BE2C (cell line): ENCODE data around the gene RLN3.
"Not testable (repeated sequence)": the region's sequence is repeated elsewhere in the genome, so short reads cannot be mapped to it uniquely, and the experiment has no call there.

Experiments used
- DNase-seq: peaks from one replicate; pipeline ENCODE4 v3.0.0-alpha.2; 2020
- H3K27me3 ChIP-seq: fragments of 250-450 bp; sonication (Bioruptor Pico); 2 replicates; pipeline ENCODE4 v1.5.1; 2020; ENCODE audit warnings: mild to moderate bottlenecking
- H3K36me3 ChIP-seq: fragments of 250-450 bp; sonication (Bioruptor Pico); 2 replicates; pipeline ENCODE4 v1.5.1; 2020; ENCODE audit warnings: mild to moderate bottlenecking
- H3K4me1 ChIP-seq: fragments of 250-450 bp; sonication (Bioruptor Pico); 2 replicates; pipeline ENCODE4 v1.5.1; 2020
- H3K4me3 ChIP-seq: 2 replicates; pipeline ENCODE4 v1.5.1; 2011; ENCODE audit warnings: low read depth, low read length
- H3K9me3 ChIP-seq: fragments of 250-450 bp; sonication (Bioruptor Pico); 2 replicates; pipeline ENCODE4 v1.5.1; 2020
- TF ChIP-seq, protein P1 (sequence below): IDR thresholded peaks from 2 replicates; pipeline ENCODE4 v1.5.1; 2012; ENCODE audit warnings: mild to moderate bottlenecking, low read depth, low read length

The RLN3 gene

DNA sequence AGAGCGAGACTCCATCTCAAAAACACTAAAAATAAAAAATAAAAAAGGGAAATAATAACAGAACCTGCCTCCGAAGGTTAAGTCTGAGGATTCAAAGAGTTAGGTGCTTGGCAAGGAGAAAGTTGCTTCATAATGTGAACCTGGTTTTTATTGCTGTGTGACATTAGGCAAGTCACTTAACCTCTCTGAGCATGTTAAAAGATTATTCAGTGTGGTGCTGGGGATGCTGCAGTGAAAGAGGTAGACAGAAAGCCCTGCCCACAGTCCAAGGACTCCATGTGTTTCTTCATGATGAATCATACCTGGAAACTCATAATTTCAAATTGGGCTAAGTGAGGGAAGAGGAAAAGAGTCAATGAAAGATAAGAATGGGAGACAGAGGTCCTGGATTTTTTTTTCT, 6.0 kb downstream of the RLN3 start:
- TF ChIP-seq, protein P1, sequence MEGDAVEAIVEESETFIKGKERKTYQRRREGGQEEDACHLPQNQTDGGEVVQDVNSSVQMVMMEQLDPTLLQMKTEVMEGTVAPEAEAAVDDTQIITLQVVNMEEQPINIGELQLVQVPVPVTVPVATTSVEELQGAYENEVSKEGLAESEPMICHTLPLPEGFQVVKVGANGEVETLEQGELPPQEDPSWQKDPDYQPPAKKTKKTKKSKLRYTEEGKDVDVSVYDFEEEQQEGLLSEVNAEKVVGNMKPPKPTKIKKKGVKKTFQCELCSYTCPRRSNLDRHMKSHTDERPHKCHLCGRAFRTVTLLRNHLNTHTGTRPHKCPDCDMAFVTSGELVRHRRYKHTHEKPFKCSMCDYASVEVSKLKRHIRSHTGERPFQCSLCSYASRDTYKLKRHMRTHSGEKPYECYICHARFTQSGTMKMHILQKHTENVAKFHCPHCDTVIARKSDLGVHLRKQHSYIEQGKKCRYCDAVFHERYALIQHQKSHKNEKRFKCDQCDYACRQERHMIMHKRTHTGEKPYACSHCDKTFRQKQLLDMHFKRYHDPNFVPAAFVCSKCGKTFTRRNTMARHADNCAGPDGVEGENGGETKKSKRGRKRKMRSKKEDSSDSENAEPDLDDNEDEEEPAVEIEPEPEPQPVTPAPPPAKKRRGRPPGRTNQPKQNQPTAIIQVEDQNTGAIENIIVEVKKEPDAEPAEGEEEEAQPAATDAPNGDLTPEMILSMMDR: no peak
- H3K4me3 ChIP-seq: no peak overlapping the region
- no peaks in the 10 kb centered on the region for H3K4me1 ChIP-seq
- no peaks in the 10 kb centered on the region for H3K9me3 ChIP-seq
- no peaks in the 10 kb centered on the region for H3K36me3 ChIP-seq
- no peaks in the 10 kb centered on the region for H3K27me3 ChIP-seq
- no peak for DNase-seq

- H3K27me3 ChIP-seq, H3K4me1 ChIP-seq, H3K9me3 ChIP-seq, H3K36me3 ChIP-seq, DNase-seq, H3K4me3 ChIP-seq: not testable (repeated sequence)
- TF ChIP-seq, protein P1: 0 out of 2 replicates have a peak, but pooled peaks have one; percentile 6
Observed at GRCh38 chr19:14035159-14035558, 7.2 kb downstream of the RLN3 start.

DNA sequence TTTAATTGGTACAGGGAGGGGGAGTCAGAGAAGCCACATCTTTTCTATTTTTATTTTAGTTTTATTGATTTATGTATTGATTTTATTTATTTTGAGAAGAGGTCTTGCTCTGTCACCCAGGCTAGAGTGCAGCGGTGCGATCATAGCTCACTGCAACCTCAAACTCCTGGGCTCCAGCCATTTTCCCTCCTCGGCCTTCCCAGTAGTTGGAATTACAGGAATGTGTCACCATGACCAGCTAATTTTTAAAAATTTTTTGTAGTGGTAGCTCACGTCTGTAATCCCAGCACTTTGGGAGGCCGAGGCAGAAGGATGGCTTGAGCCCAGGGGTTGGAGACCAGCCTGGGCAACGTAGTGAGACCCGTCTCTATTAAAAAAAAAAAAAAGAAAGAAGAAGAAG, 7.8 kb downstream of the RLN3 start:
- Histone ChIP-seq H3K4me3 (no peak overlapping the region), H3K9me3 (no peaks in the 10 kb centered on the region), H3K4me1 (no peaks in the 10 kb centered on the region), H3K36me3 (no peaks in the 10 kb centered on the region), H3K27me3 (no peaks in the 10 kb centered on the region)
- TF ChIP-seq, protein P1: no peak
- no peak for DNase-seq

DNA sequence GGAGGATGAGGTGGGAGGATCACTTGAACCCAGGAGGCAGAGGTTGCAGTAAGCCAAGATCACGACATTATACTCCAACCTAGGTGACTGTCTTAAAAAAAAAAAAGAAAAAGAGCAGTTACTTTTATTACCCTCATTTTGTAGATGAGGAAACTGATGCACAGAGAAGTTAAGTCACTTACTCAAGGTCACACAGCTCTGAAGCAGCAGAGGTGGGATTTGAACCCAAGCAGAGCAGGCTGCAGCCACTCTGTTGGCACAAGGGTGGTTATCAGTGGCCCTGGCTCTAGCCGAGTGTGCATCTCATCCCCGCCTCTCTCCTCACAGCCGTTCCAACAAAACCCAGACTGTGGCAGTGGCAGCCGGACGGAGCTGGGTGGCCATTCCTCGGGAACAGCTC, 11.2 kb downstream of the RLN3 start:
- H3K4me3 ChIP-seq: no peak overlapping the region
- H3K27me3 ChIP-seq: no peaks in the 10 kb centered on the region
- H3K36me3 ChIP-seq: no peaks in the 10 kb centered on the region
- no peaks in the 10 kb centered on the region for H3K4me1 ChIP-seq
- H3K9me3 ChIP-seq: no peaks in the 10 kb centered on the region
- TF ChIP-seq, protein P1: no peak
- DNase-seq: no peak

DNA sequence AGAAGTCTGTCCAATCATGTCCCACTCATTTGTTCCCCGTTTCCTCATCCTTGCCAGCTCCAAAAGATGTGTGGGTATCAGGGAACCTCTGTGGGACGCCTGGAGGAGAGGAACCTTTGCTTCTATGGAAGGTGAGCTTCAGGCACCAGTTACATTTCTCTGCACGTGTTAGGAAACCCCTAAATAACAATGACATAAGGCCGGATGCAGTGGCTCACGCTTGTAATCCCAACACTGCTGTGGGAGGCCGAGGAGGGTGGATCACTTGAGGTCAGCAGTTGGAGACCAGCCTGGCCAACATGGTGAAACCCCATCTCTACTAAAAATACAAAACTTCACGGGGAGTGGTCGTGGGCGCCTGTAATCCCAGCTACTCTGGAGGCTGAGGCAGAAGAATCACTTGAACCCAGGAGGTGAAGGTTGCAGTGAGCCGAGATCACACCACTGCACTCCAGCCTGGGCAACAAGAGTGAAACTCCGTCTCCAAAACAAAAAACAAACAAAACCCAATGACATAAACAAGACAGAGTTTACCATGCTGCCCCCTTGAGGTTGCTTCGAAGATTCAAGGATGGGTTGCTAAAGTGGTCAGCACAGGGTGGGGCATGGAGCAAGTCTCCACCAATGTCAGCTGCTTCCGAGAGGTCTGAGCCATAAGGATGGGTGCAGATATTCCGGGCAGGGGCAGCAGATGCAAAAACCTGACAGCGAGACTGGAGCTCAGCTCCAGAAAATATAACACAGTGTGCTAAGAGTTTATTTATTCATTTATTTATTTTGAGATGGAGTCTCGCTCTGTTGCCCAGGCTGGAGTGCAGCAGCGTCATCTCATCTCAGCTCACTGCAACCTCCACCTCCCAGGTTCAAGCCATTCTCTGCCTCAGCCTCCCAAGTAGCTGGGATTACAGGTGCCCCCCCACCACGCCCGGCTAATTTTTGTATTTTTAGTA, 15.0 kb downstream of the RLN3 start:
- H3K27me3 ChIP-seq, H3K9me3 ChIP-seq, H3K4me3 ChIP-seq, H3K4me1 ChIP-seq, H3K36me3 ChIP-seq: not testable (repeated sequence)
- peak; percentile 69 for DNase-seq
- TF ChIP-seq, protein P1: peak; percentile 72

DNA sequence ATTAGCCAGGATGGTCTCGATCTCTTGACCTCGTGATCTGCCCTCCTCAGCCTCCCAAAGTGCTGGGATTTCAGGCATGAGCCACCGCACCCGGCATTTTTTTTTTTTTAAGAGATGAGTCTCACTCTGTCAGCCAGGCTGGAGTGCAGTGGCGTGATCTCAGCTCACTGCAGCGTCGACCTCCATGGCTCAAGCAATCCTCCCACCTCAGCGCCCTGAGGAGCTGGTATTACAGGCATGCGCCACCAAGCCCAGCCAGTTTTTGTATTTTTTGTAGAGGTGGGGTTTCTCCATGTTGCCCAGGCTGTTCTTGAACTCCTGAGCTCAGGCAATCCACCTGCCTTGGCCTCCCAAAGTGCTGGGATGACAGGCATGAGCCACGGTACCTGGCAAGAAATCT, 19.9 kb downstream of the RLN3 start:
- H3K27me3 ChIP-seq, H3K9me3 ChIP-seq, H3K4me1 ChIP-seq, DNase-seq, H3K4me3 ChIP-seq, H3K36me3 ChIP-seq: not testable (repeated sequence)
